Stimulated activated CD8-positive, alpha-beta memory T cell treated with anti-CD3 and anti-CD28 coated beads, Interleukin-15, amount 100 ng/mL, for 1 hour (primary cell): ENCODE measurements around the gene ITIH4.

Experiments
- DNase-seq: peaks from one replicate; pipeline ENCODE4 v3.0.0-alpha.2; 2020; ENCODE audit warnings: low read depth

Gene ITIH4

DNA sequence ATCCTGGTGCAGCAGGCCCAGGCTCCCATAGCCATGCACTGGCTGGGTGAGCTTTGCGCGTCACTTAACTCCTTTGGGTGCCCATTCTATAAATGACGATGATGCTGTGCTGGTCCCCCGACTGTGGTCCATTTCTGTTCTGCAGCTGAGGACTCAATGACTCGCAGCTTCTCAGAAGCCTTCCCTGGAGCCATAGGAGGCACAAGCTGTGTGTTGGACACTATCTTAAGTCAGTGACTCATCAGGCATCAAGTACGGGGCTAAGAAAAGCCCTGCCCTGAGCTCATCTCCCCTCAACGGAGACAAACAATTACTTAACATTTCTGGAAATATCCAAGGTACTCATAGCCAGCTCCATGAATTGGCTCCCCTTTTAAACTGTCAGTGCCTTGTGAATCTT is 18.1 kb upstream of the ITIH4 start:
- no peak for DNase-seq

DNA sequence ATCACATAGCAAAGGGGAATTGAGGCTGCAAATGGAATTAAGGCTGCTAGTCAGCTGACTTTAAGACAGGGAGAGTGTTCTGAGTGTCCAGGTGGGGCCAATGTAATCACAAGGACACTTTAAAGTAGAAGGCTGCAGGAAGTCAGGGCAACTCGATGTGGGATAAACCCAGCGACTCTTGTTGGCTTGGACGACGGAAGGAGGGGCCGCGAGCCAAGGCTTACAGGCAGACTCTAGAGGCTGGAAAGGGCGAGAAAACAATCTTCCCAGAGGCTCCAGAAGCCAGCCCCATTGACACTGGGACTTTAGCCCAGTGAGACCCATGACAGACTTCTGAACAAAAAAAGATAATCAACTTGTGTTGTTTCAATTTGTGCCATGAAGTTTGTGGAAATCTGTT is 17.3 kb upstream of the ITIH4 start:
- DNase-seq, result no peak

DNA sequence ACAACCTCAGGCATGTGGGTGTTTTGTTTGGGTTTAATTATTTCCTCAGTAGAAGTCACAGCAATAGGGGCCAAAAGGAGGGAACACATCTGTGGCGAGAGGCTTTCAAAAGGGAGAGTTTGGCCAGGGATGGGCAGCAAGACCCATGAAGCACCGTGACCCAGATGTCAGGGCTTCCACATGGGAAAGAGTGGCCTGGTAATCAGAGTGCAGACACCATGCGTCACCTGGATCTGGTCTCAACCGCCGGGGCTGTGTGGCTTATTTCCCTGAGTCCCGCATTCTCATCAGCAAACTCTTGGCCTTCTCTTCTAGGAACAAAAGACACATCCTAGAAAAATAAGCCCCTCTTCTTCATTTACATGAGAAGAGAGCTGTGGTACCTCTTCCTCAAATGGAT is 16.8 kb upstream of the ITIH4 start:
- no peak for DNase-seq

DNA sequence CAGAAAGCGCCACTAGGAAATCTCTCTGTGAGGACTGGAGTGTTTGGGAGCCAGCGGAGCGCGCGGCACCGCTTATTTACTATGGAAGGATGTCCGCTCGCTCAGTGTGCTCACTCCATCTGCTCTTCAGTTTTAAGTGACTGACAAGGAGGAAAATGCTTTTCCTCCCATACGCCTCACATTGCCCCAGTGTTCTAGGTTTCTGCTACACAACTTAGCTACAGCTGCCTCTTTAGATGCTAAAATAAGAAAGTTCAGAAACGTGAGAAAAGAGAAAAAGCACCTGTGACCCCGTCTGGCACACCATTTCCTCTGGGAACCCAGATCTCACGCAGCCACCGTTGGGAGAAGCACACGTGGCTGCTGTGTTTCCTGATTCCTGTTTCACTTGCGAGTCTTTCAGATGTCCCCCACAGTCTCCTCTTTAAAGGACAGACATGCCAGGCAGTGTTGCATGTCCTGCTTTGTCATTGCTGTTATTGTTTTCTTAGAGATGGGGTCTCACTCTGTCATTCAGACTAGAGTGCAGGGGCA is 16.0 kb upstream of the ITIH4 start:
- no peak for DNase-seq

DNA sequence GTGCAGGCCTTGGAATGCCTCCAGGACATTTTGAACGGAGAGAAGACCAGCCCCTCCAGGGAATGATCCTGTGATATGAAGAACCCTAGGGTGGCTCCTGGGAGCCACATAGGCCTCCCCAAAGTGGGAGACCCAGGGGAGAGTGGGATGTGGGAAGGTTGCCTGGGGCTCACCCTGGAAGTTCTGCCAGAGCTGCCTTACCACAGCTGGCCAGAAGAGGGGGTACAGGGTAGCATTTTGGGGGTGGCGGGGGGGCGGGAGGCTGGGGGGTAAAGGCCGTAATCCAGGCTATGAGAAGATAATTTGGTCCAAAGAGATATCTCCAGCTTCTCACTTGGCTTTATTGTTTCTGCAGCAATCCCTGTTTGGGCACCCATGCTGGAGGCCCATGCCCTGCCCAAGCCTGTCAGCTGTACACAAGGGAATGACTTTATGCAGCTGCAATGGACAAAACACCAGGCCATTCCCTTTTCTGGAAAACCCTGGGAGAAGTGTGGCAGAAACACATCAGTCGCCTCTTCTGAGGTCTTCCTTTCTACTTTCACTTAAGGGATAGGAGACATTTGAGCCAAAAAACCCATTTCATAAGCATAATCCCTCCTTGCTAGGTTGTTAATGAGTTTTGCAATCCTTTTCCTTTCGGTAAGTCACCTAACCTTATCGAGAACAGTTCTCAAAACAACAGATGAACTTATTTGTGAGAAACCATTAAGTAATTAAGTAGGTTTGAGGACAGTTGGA is 15.4 kb upstream of the ITIH4 start:
- no peak for DNase-seq

DNA sequence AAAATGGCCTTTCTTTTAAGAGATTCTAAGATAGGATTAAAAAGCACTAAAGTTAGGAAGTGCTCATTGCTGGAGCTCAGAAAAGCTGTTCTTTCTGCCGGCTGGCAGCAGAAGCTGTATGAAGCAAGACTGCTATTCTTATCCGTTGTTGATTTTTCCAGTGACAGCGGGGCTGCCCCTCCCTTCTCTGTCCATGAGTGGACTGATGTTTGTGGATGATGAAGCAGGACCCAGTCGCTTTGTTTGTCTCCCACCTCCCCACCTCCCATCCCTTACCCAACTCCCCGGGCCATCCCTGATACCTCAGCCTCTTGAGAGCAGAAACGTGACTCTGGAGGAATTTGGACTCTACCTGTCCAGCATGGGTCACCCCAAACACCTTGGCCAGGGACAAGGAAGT is 14.7 kb upstream of the ITIH4 start:
- no peak for DNase-seq

DNA sequence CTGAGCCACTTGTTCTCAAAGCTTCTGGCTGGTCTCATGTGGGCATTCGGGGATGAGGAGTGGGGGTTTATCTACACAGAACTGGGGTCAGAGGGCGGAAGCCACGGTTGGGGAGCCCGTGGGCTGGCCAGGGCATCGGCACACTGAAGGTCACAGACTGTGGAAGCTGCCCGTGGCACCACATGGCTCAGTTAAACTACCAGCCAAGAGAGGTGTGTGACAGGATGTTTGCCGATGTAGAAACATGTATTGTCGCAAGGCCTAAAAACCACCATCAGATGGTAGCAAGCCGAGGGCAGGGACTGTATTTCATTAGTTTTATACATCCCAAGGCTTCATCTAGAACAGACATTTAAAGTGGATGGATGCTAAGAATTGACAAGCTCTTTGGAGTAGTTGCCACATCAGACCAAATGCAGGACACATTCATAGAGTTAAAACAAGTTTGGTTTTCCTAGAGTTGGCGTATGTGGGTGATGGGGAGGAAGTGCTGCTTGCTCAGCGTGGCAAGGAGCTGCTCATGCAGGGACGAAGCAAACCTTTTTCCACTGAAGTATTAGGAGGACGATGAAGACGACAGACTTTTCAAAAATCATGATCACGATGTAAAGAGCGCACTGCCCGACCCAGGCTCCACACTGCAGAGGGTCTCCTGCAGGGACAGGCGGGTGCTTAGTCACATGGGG is 14.0 kb upstream of the ITIH4 start:
- no peak for DNase-seq

DNA sequence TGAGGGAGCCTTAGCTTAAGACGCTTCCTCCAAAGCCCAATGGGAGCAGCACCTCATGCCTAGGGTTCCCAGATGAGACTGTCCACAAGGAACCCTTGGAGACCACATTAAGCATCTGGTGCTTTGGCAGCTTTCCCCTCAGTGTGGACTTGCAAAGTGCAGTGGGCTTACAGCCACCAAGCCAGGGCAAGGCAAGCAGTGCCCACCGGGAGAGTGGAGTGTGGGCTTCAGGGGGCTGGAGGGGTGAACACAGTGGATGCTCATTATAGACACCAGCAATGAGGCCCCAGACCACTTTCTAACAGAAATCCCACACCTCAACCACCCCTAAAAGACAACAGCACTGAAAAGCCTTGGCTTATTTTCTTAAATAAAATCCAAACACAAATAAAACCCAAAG is 13.4 kb upstream of the ITIH4 start:
- DNase-seq, result no peak

DNA sequence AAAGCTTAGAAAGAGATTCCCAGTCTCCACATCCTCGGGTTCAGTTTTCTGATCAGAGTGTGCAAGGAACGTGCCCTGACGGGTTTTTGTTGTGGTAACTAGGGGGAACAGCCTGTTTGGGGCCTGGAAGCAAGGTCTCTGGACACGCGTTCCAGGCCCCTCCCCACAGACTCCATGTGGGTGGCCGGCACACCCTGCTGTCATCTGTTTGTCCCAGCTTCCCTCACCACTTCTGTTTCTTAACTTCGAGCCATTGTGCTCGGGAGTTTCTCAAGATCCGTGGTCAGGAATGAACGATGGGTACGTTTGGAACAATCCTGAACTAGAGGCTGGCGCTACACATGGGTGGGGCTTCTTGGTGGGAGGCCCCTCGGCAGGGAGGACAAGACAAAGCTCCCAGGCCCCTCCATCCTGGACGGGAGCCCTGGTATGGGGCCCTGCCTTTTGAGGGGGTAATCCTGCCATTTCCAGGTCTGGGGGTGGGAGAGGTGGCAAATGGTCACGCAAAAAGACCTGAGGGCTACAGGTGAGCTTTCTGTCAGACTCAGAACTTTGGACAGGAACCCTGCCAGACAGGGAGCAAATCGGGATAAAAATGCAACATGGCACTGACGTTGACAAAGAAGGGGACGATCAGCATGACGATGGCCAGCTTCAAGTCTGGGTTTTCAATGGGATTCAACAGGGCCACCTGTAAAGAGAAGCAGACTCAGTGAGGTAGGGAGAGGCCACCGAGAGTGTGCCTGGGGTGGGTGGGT is 12.8 kb upstream of the ITIH4 start:
- DNase-seq, result no peak

DNA sequence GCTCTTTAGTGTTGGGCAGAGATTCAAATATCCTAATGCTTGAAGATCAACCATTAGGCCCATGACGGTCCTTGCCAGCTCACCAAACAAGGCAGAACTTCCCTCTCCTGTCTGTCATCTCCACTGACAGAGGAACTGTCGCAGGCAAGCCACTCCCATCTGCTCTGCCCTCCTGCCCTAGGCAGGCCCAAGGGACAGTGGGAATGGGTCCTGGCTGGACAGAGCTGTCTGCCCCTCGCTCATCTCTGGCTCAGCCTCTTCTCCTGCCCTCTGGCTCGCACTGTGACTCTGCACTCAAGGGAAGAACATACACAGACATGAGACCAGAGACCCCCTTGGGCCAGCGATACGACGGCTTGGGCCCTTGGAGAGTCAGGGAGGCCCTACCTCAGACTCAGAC is 12.0 kb upstream of the ITIH4 start:
- no peak for DNase-seq

DNA sequence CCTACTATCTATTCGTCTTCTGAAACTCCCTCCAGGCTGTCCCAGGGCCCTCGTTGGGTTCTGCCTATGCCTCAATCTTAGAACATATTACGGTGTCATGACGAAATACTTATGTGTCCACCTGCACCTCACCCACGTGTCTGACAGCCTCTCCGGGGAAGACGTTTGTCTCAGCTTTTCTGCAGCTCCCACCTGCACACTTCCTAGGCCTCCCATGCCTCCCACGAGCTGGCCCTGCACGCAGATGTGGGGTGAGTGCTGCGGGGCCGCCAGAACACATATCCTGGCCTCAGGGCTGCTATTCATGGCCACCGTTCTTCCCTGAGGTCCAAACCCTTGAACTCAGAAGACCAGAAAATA is 11.5 kb upstream of the ITIH4 start:
- DNase-seq, result no peak

DNA sequence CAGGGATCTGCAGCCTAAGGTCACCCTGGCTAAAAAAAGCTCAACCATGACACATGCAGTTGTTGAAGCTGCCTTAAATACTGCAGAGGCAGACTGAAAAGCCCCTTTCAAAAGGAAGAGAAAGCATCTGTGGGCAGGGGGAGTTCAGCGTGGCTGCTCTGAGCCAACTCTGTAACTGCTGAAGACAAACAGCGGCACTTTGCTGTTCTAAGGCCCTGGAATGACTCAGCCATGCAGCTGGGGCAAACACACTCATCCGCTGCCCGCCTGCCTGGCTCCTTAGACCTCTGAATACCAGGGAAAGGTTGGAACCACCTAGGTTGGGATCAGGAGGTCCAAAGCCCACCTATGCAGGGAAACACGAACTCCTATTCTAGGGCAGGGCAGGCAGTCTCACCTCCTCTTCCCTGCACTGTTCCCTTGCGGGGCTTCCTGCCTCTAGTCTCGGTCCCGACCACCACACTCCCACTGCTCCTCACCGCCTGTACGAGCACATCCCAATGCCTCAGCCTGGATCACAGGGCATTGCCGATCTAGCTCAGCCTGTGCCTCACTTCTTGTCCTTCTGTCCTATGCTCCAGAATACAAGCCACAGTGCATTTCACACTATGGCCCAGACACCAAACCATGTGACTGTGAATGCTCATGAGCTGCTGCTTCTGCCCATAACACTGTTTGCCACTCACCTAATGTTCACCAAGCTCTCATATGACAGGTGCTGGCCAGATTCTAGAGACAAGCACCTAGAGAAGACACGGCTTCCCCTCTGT is 10.9 kb upstream of the ITIH4 start:
- no peak for DNase-seq

DNA sequence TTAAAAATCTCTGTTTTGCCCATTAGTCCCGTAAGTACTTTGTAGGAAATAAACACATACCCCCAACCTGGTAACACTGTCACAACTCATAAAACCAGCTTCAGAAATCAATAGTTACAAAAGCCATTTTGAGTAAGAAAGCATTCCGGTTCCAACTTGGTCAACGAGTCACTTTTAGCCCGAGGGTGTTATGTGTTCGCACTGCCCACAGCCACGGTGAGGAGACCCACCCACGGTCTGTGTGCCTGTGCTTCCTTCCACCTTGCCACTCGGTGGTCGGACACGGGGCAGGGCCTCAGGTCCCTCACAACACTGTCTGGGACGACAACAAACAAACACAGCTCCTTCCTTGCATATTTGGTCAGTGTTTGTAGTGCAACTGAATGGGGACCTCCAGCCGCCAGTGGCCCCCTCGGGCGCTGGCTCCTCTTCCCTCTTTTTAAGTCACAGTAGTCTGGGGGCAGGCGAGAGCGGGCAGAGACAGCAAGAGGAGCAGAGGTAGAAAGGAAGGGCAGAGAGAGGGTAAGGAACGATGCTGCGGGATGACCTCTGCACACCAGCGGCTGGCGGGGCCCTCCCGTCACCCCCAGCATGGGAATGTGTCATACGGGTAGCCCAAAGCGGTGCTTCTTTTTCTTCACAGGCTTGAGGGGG is 9.5 kb upstream of the ITIH4 start:
- no peak for DNase-seq

DNA sequence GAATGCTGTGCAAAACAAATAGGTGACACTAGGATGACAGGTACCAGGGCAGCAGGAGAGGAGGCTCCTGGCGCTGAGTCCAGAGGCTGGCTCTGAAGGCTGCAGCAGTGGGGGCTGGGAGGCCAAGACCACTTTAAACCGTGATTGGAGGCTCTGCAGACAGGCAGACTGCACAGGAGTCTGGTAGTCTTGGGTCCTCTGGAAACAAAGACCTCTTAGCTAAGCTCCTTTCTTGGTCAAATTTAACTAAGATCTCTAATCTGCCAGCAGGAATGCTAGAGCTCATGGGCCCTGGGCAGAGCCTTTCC is 8.8 kb upstream of the ITIH4 start:
- DNase-seq, result no peak

DNA sequence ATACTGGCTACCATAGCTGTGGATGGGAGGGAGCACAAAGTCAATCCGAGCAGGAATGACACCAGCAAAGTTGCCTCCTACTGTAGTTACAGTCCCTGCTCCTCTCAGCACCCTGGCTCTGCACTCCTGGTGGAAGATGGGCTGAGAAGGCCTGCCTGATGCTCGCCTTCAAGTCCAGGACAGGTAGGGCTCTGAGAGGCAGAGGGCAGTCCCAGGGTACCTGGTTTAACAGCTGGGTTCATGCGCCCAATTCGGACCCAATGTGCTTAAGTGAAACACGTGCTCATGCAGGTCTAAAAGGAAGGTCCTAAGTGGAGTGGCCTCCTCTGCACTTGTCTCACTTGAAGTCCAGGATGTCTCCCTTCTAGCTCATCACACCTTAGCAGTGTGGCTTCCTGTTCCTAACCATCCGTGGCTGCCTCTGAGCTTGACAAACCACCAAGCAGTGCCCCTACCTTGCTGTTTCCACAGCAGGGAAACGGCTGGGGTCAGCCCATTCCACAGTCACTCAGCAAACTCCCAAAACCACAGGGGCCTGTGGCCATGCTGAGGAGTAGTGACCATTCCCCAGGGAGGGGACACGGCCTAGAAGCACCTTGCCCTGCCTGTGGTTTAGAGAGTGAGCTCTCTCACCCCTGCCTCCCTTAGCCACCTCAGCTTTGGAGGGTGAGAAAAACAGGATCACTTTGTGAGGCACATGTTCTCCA is 8.2 kb upstream of the ITIH4 start:
- DNase-seq, result no peak

DNA sequence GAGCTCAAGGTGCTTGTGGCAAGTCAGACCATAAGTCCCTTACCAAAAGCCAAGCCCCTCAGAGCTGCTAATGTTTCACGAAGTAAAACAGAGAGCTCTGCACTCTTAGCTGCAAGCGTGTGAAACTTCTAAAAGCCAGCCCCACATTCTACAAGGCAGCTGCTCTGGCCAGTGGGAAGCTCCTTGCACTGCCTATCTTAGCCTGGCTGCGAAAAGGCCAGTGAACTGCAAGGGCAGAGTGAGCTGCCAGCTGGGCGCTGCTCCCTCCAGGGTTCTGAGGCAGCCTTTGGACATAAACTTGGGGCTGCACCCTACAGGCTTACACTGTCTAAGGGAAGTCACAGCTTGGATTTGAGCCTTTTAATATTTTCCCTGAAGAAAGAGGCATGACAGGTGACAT is 6.5 kb upstream of the ITIH4 start:
- no peak for DNase-seq

DNA sequence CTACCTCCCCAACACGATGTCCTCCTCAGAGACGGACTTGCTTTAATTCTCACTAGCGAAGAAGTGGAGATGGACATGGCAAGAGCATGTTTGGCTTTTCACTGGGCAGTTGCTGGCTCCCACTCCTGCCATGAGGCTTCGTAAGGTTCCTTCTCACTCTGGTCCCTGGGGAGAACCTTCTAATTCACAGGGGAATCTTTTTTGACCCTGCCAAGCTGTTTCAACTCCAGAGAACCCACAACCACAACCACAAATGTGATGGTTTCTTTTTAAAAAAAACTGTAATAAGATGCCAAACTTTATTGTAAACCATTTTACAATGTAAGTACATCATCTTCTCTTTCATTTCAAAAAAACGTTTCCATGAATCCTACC is 6.0 kb upstream of the ITIH4 start:
- DNase-seq, result no peak

DNA sequence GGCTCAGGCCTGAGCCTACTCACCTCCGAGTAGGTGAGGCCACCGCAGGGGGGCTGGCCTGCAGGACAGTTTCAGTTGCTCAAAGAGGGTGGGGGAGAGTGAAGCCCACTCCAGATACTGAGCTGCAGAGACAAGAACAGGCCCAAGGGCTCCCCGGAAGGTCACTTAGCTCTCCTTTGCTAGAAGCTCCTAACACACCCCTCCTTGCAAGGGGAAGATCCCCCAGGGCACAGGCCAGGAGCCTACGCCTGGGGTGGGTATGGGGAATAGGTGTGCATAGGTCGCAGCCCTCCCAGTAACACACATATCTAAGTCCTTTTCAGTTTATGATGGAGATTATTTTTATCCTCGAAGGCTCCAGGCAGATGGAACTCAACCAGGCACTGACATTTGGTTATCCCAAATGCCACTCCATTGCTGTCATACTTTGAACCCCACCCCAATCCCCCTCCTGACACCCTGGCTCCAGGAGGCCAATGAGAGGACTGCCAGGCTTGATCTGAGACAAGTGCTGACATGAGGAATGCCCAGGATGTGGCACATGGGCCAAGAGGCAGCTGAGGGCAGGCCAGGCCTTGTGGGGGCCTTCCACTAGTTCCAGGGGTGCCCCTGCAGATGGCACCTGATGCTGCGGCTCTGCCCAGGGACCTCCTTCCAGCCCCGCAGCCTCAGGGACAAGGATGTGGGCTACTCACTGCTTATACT is 5.4 kb upstream of the ITIH4 start:
- DNase-seq, result no peak

DNA sequence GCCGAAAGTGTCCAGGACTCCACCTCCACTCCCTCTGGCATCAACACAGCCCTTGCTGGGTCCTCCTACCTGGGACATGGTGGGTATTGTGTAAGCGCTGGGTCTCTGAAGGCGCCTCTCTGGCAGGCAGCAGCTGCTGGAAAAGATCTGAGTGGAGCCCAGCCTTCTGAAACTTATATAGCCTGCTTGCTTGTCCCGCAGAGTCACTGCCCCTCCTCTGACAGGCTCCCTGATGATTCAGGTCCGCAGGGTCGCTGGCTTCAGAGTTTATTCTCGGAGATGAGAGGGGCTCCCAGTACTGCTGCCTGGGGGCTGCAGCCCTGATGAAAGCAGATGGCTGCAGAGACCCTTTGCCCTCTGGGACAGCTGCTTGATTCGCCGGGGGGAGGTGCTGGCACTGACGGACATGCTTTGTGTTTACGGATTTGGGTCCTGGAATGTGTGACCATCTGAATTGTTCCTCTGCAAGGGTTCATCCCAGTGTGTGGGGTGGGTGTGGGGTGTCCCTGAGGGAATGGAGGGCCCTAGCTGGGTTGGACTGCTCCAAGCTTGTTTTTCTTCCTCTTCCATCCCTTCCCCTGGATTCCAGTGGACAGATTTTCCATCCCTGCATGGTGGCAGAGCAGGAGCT is 4.5 kb upstream of the ITIH4 start, which contains the start of gene MUSTN1:
Gene MUSTN1, minus strand, starts transcription at position 149 of the 631 bp plus-strand sequence. Its CDS starts 71 bp downstream, at position 78.
- DNase-seq, result no peak

DNA sequence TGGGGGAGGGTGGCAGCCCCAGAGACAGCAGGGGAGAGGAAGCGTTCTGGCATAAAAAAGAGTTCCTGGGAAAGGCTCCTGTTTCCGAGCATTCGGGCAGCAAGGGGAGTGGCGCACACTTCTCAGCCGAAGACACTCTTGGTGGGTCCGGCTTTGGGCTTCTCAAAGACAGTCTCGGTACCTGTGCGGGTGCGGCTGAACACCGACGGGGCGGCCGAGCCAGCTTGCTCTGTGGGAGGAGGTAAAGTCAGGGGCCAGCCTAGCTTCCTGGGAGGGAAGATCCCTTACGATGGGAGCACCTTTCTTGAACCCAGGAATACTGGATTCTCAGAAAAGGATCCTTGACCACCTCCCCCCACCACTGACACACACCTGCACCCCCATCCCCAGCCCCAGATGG is 2.7 kb upstream of the ITIH4 start:
- DNase-seq, result no peak
